ENCODE data around the gene AK4. TPM values are rescaled to one million over a fixed set of nuclear protein-coding genes. Genes with fewer than 3 reads are reported as not detected.

Gene AK4
- polyA plus RNA-seq, 2 of the 4 experiments (the other 2 are of a cell fraction), result 10.6 to 25.9 TPM

GRCh38 chr1:65225179-65225578 lies 77.2 kb downstream of the AK4 start:
- ChIA-PET CTCF (interaction anchor here (1.1 to 1.3 kb wide), 2 partner anchors 17 to 463 kb away, joined by 3 to 5 read pairs; no protein-coding TSS in a partner anchor), POLR2A (no interaction called here)
- H3K27ac ChIP-seq, result no peak overlapping the region
- 94% methylated on average over 3 of the region's 3 CpGs for WGBS (ENCODE audit: missing lambda C conversion rate)
- ATAC-seq, result no peak
- DNase-seq (ENCODE audit: low read depth in 1 of 2, low spot score in 1 of 2), result no peak
- no peak overlapping the region for H3K4me2 ChIP-seq
- no peaks in the 10 kb centered on the region for H3K4me1 ChIP-seq
- H3K4me3 ChIP-seq, result no peak overlapping the region
- H3K9me3 ChIP-seq, result no peaks in the 10 kb centered on the region
- TF ChIP-seq BCL3 (IDR thresholded peaks at IDR 0.05), result no peak
- TF ChIP-seq USF2 (IDR thresholded peaks at IDR 0.05), result no peak
- TF ChIP-seq HMGXB4 (CRISPR knock-in tag; IDR thresholded peaks at IDR 0.05; ENCODE audit: borderline replicate concordance), result no peak
- no peak for TF ChIP-seq E2F6 (IDR thresholded peaks at IDR 0.05; ENCODE audit: borderline replicate concordance, low read depth)
- TF ChIP-seq ATOH8 (CRISPR knock-in tag; IDR thresholded peaks at IDR 0.05; ENCODE audit: low read depth), result no peak
- TF ChIP-seq FOXS1 (CRISPR knock-in tag; IDR thresholded peaks at IDR 0.05), result no peak
- TF ChIP-seq ELK1 (IDR thresholded peaks at IDR 0.05; ENCODE audit: low read depth, low read length), result no peak
- TF ChIP-seq ESRRA (IDR thresholded peaks at IDR 0.05; ENCODE audit: borderline replicate concordance, low read length), result no peak
- FAIRE-seq, result no peak

GRCh38 chr1:65229201-65229600 lies 81.2 kb downstream of the AK4 start:
- Histone ChIP-seq H3K4me1 (no peaks in the 10 kb centered on the region), H3K27ac (no peak overlapping the region), H3K4me3 (no peak overlapping the region), H3K9me3 (no peaks in the 10 kb centered on the region), H3K4me2 (no peak overlapping the region)
- DNase-seq (ENCODE audit: low read depth in 1 of 2, low spot score in 1 of 2) (no peak), ATAC-seq (no peak), FAIRE-seq (no peak)
- TF ChIP-seq NFE2L2 (conservative IDR thresholded peaks at IDR 0.05; ENCODE audit: low read length), result 0 out of 2 replicates have a peak, but pooled peaks have one; percentile 17
- no peak for TF ChIP-seq ZFP36 (IDR thresholded peaks at IDR 0.05; ENCODE audit: borderline replicate concordance, partially characterized antibody)
- ChIA-PET POLR2A (no interaction called here), CTCF (interaction anchor here (1.5 to 1.7 kb wide), 2 partner anchors 9 to 458 kb away, joined by 3 to 4 read pairs; no protein-coding TSS in a partner anchor)
- 77% methylated on average over 5 of the region's 5 CpGs for WGBS (ENCODE audit: missing lambda C conversion rate)

- no peaks in the 10 kb centered on the region for H3K9me3 ChIP-seq
- ChIA-PET CTCF (interaction anchor here (1.5 to 2.3 kb wide), 3 partner anchors 9 to 461 kb away, joined by 3 to 6 read pairs (median 4); no protein-coding TSS in a partner anchor), POLR2A (no interaction called here)
- no peak for ATAC-seq
- no peak for TF ChIP-seq KDM5A (IDR thresholded peaks at IDR 0.05)
- TF ChIP-seq POLR2A (IDR thresholded peaks at IDR 0.05; ENCODE audit: low read length), result no peak
- TF ChIP-seq FOSL2 (IDR thresholded peaks at IDR 0.05), result no peak
- TF ChIP-seq FOSL2 (CRISPR knock-in tag; IDR thresholded peaks at IDR 0.05), result no peak
- TF ChIP-seq SMC3 (IDR thresholded peaks at IDR 0.05), result no peak
- no peak for TF ChIP-seq GATA3 (IDR thresholded peaks at IDR 0.05; ENCODE audit: borderline replicate concordance)
- TF ChIP-seq USF2 (IDR thresholded peaks at IDR 0.05), result no peak
- TF ChIP-seq HES2 (IDR thresholded peaks at IDR 0.05), result no peak
- no peak for TF ChIP-seq EHMT2 (IDR thresholded peaks at IDR 0.05; ENCODE audit: low read depth)
- TF ChIP-seq PHF8 (IDR thresholded peaks at IDR 0.05; ENCODE audit: borderline replicate concordance, low read depth), result no peak
- no peak for DNase-seq (ENCODE audit: low read depth in 1 of 2, low spot score in 1 of 2)
- H3K4me2 ChIP-seq, result no peak overlapping the region
- no peak overlapping the region for H3K27ac ChIP-seq
- WGBS (ENCODE audit: missing lambda C conversion rate), result 90% methylated on average over 5 of the region's 5 CpGs
- FAIRE-seq, result no peak
- H3K4me1 ChIP-seq, result no peaks in the 10 kb centered on the region
- no peak overlapping the region for H3K4me3 ChIP-seq
Measured at GRCh38 chr1:65229754-65230339, 81.8 kb downstream of the AK4 start.
